ENCODE measurements around the gene PEX1. TPM values are rescaled to one million over a fixed set of nuclear protein-coding genes. Genes with fewer than 3 reads are reported as not detected.
"Not testable (repeated sequence)": the region's sequence is repeated elsewhere in the genome, so short reads cannot be mapped to it uniquely, and the experiment has no call there.

Gene PEX1
- total and polyA plus RNA-seq, 2 of the 4 experiments (the other 2 are of a cell fraction) = 8.1 to 12.7 TPM

DNA sequence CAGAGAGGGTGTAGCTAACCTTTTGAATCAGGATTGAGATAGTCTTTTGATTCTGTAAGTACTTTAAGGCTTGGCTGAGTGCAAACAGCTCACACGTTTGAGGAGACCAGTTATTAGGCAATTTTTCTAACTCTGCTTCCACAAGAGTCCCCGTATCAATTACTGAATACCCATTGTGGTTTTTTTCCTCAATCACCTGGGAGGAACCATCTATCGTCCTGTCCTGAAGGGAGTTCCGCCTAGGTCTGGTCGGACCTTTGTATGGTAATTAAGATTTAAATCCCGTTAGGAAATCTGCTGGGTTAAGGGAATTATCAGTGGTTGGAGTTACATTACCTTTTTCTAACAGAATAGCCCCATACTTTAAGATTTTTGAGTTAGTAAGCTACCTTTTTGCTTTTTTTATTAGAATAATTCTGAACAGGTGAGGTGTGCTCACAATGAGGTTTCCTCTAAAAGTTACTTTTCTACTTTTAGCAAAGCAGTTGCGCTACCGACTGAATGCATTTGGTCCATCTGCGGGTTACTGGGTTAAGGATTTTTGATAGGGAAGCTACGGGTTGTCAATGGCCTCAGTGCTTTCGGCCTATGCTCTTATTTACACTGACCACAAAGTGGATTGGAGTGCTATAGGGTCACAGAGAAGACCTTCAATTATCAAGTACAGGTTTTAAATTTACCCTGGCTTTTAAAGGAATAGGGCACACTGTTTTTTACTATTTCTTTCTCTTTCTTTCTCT lies 52.3 kb downstream of the PEX1 start:
- H2BK120ac ChIP-seq (ENCODE audit: low read depth, low read length); H2BK15ac ChIP-seq (ENCODE audit: low read depth, low read length); H3K27me3 ChIP-seq (ENCODE audit: control insufficient read depth, insufficient read depth, low read length); H2AFZ ChIP-seq (replicated peaks; ENCODE audit: low read length, poor library complexity); CTCF ChIA-PET; BruUV-seq (replicated peaks); intact Hi-C loops (cut with micrococcal nuclease); H3K4ac ChIP-seq (ENCODE audit: low read depth, low read length); H4K5ac ChIP-seq (ENCODE audit: low read depth, low read length); H3K79me1 ChIP-seq (ENCODE audit: low read depth in 1 of 2, low read length in 2 of 2); H4K91ac ChIP-seq (ENCODE audit: insufficient read depth, low read depth, low read length); H2AK9ac ChIP-seq (replicated peaks; ENCODE audit: low read depth, low read length, poor library complexity); DNase-seq; H3K9me1 ChIP-seq (ENCODE audit: insufficient read depth, low read length); H2BK5ac ChIP-seq (ENCODE audit: low read depth, low read length, poor library complexity, severe bottlenecking); H3K27ac ChIP-seq (ENCODE audit: insufficient read depth, low read length); ATAC-seq (ENCODE audit: low read depth); H4K20me1 ChIP-seq (ENCODE audit: insufficient read depth, low read length); H3K14ac ChIP-seq (replicated peaks; ENCODE audit: low read depth, low read length); H3K36me3 ChIP-seq (ENCODE audit: control insufficient read depth, insufficient read depth, low read length); POLR2A ChIA-PET (ENCODE audit: unreplicated experiment); H2AK5ac ChIP-seq (ENCODE audit: low read depth, low read length); H3K23ac ChIP-seq (ENCODE audit: low read depth, low read length); H4K8ac ChIP-seq (ENCODE audit: low read depth in 2 of 2, low read length in 2 of 2); H3K4me3 ChIP-seq (ENCODE audit: insufficient read depth, low read depth, low read length); H3K18ac ChIP-seq (ENCODE audit: low read depth, low read length); in situ Hi-C loops (cut with MboI; ENCODE audit: low sequenced_read_pairs); H3K4me1 ChIP-seq (ENCODE audit: control insufficient read depth, insufficient read depth, low read length); H2BK20ac ChIP-seq (ENCODE audit: low read depth, low read length); dilution Hi-C loops (cut with HindIII; ENCODE audit: low sequenced_read_pairs, unreplicated experiment); H3K9ac ChIP-seq (ENCODE audit: low read depth, low read length); H3K9me3 ChIP-seq (ENCODE audit: control insufficient read depth, insufficient read depth, low read length); H3K4me2 ChIP-seq (ENCODE audit: low read depth, low read length); H3K56ac ChIP-seq (ENCODE audit: extremely low read depth, insufficient read depth, low read length): not testable (repeated sequence)
- WGBS, 2 experiments (ENCODE audit: extremely low coverage in 2 of 2, insufficient read length in 1 of 2) = no CpG with 5 or more reads among the region's 11 CpGs

DNA sequence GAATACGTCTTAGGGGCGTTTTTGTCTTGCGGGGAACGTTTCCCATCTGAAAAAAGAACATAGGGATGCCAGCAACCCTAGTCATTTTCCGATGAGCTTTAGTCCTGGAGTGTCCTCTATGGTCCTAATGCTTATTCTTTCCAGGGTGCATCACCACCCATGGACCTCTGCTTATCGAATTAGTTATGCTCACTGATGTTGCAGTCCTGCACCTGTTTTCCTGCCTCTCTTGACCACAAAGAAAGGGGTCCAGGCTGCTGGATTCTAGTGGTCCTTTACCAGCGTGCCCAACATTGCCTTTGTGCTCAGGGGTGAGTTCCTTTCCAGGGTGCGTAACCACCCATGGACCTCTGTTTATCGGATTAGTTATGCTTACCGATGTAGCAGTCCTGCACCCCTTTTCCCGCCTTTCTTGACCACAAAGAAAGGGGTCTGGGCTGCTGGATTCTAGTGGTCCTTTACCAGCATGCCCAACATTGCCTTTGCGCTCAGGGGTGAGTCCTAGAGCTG lies 53.0 kb downstream of the PEX1 start:
- H3K4me3 ChIP-seq (ENCODE audit: insufficient read depth, low read depth, low read length); H3K4ac ChIP-seq (ENCODE audit: low read depth, low read length); H4K8ac ChIP-seq (ENCODE audit: low read depth in 2 of 2, low read length in 2 of 2); H4K5ac ChIP-seq (ENCODE audit: low read depth, low read length); H3K4me2 ChIP-seq (ENCODE audit: low read depth, low read length); intact Hi-C loops (cut with micrococcal nuclease); H2AK9ac ChIP-seq (replicated peaks; ENCODE audit: low read depth, low read length, poor library complexity); H2BK20ac ChIP-seq (ENCODE audit: low read depth, low read length); H2AFZ ChIP-seq (replicated peaks; ENCODE audit: low read length, poor library complexity); H3K9me3 ChIP-seq (ENCODE audit: control insufficient read depth, insufficient read depth, low read length); H3K23ac ChIP-seq (ENCODE audit: low read depth, low read length); dilution Hi-C loops (cut with HindIII; ENCODE audit: low sequenced_read_pairs, unreplicated experiment); H3K9ac ChIP-seq (ENCODE audit: low read depth, low read length); DNase-seq; H4K91ac ChIP-seq (ENCODE audit: insufficient read depth, low read depth, low read length); H3K27ac ChIP-seq (ENCODE audit: insufficient read depth, low read length); H3K18ac ChIP-seq (ENCODE audit: low read depth, low read length); H4K20me1 ChIP-seq (ENCODE audit: insufficient read depth, low read length); H2AK5ac ChIP-seq (ENCODE audit: low read depth, low read length); H3K79me1 ChIP-seq (ENCODE audit: low read depth in 1 of 2, low read length in 2 of 2); H2BK5ac ChIP-seq (ENCODE audit: low read depth, low read length, poor library complexity, severe bottlenecking); H3K56ac ChIP-seq (ENCODE audit: extremely low read depth, insufficient read depth, low read length); H2BK120ac ChIP-seq (ENCODE audit: low read depth, low read length); H3K36me3 ChIP-seq (ENCODE audit: control insufficient read depth, insufficient read depth, low read length); H2BK15ac ChIP-seq (ENCODE audit: low read depth, low read length); BruUV-seq (replicated peaks); ATAC-seq (ENCODE audit: low read depth); H3K14ac ChIP-seq (replicated peaks; ENCODE audit: low read depth, low read length); H3K4me1 ChIP-seq (ENCODE audit: control insufficient read depth, insufficient read depth, low read length); H3K9me1 ChIP-seq (ENCODE audit: insufficient read depth, low read length); CTCF ChIA-PET; in situ Hi-C loops (cut with MboI; ENCODE audit: low sequenced_read_pairs); H3K27me3 ChIP-seq (ENCODE audit: control insufficient read depth, insufficient read depth, low read length): not testable (repeated sequence)
- POLR2A ChIA-PET (ENCODE audit: unreplicated experiment) = interaction anchor here (0.7 kb wide), 1 partner anchor 313 kb away, joined by 6 read pairs; no protein-coding TSS in a partner anchor
- WGBS, 2 experiments (ENCODE audit: extremely low coverage in 2 of 2, insufficient read length in 1 of 2) = 80% methylated on average over 4 of the region's 12 CpGs; no CpG with 5 or more reads in 1 of the 2 experiments

Data from IMR-90 (cell line).